CD14-positive monocyte (primary cell): ENCODE results near the gene ARF6. TPM values are rescaled to one million over a fixed set of nuclear protein-coding genes. Genes with fewer than 3 reads are reported as not detected.

Experiments used
- DNase-seq, 3 donors: peaks; one replicate each; pipeline ENCODE4 v3.0.0-alpha.2; 2011 to 2022
- H2AFZ ChIP-seq: 2 replicates; pipeline ENCODE4 v1.6.0; 2012; ENCODE audit warnings: mild to moderate bottlenecking, low read depth, low read length, inconsistent platforms; ENCODE audit not compliant: insufficient read depth, poor library complexity, severe bottlenecking
- H3K27ac ChIP-seq, 2 donors: 1 replicate in 1 of 2; 2 replicates in 1 of 2; pipeline ENCODE4 v1.5.1; 2012 to 2013; ENCODE audit warnings: low read length in 2 of 2, control low read depth in 1 of 2, inconsistent platforms in 1 of 2, low read depth in 1 of 2, mild to moderate bottlenecking in 1 of 2
- H3K27me3 ChIP-seq, 2 donors: one replicate each; pipeline versions ENCODE4 v1.6.0 to v1.6.1; 2011 to 2013; ENCODE audit warnings: low read length in 2 of 2; ENCODE audit not compliant: control insufficient read depth in 2 of 2, insufficient read depth in 2 of 2
- H3K36me3 ChIP-seq, 2 donors: replicated peaks in 1 of 2; 1 replicate in 1 of 2; 2 replicates in 1 of 2; pipeline versions ENCODE4 v1.5.1 to v1.6.1; 2012 to 2013; ENCODE audit warnings: low read length in 2 of 2, control low read depth in 1 of 2, inconsistent platforms in 1 of 2, mild to moderate bottlenecking in 1 of 2; ENCODE audit not compliant: insufficient read depth in 2 of 2, control insufficient read depth in 1 of 2
- H3K4me1 ChIP-seq, 2 donors: 1 replicate in 1 of 2; 2 replicates in 1 of 2; pipeline versions ENCODE4 v1.5.1 to v1.6.1; 2012 to 2013; ENCODE audit warnings: low read length in 2 of 2, control low read depth in 1 of 2, inconsistent platforms in 1 of 2, mild to moderate bottlenecking in 1 of 2, moderate library complexity in 1 of 2; ENCODE audit not compliant: insufficient read depth in 2 of 2, control insufficient read depth in 1 of 2
- H3K4me2 ChIP-seq: replicated peaks from 2 replicates; pipeline ENCODE3; 2012; ENCODE audit warnings: low read length, moderate library complexity, mild to moderate bottlenecking; ENCODE audit not compliant: poor library complexity, severe bottlenecking; ENCODE audit errors: extremely low read depth
- H3K4me3 ChIP-seq, 3 experiments: fragments of 200-600 bp in 1 of 3; sonication (generic) in 1 of 3; replicated peaks in 1 of 3; 1 replicate in 2 of 3; 2 replicates in 1 of 3; pipeline ENCODE4 v1.5.1; 2011 to 2013; ENCODE audit warnings: low read length in 3 of 3, mild to moderate bottlenecking in 3 of 3, control low read depth in 2 of 3, low read depth in 2 of 3, inconsistent platforms in 1 of 3, moderate library complexity in 1 of 3
- H3K79me2 ChIP-seq: 2 replicates; pipeline ENCODE4 v1.6.0; 2012; ENCODE audit warnings: mild to moderate bottlenecking, control low read depth, inconsistent platforms, low read length, moderate library complexity; ENCODE audit not compliant: insufficient read depth
- H3K9ac ChIP-seq: 2 replicates; pipeline ENCODE4 v1.6.0; 2017; ENCODE audit warnings: low read length, mild to moderate bottlenecking; ENCODE audit not compliant: insufficient read depth, poor library complexity, severe bottlenecking
- H3K9me3 ChIP-seq, 2 donors: replicated peaks in 1 of 2; 1 replicate in 1 of 2; 2 replicates in 1 of 2; pipeline versions ENCODE4 v1.5.1 to v1.6.1; 2012 to 2013; ENCODE audit warnings: low read length in 2 of 2, control low read depth in 1 of 2; ENCODE audit not compliant: control insufficient read depth in 1 of 2, insufficient read depth in 1 of 2
- H4K20me1 ChIP-seq: 2 replicates; pipeline ENCODE4 v1.6.0; 2012; ENCODE audit warnings: mild to moderate bottlenecking, low read length, control low read depth, moderate library complexity; ENCODE audit not compliant: insufficient read depth
- H3K27ac Mint-ChIP-seq, 7 donors: one replicate each; pipeline ENCODE4 v1.8.0; 2020; ENCODE audit warnings: mild to moderate bottlenecking in 7 of 7, mixed read lengths in 7 of 7, moderate library complexity in 6 of 7, inconsistent platforms in 2 of 7
- H3K27me3 Mint-ChIP-seq, 3 donors: one replicate each; pipeline ENCODE4 v1.8.0; 2021 to 2022; ENCODE audit warnings: low read depth in 3 of 3, mild to moderate bottlenecking in 3 of 3, mixed read lengths in 3 of 3, moderate library complexity in 3 of 3, inconsistent platforms in 1 of 3
- H3K36me3 Mint-ChIP-seq, 2 donors: one replicate each; pipeline ENCODE4 v1.8.0; 2020; ENCODE audit warnings: mixed read lengths in 2 of 2, inconsistent platforms in 1 of 2, mild to moderate bottlenecking in 1 of 2
- H3K4me1 Mint-ChIP-seq: one replicate; pipeline ENCODE4 v1.8.0; 2020; ENCODE audit warnings: mild to moderate bottlenecking, mixed read lengths
- H3K4me3 Mint-ChIP-seq, 2 donors: one replicate each; pipeline ENCODE4 v1.8.0; 2020; ENCODE audit warnings: mild to moderate bottlenecking in 2 of 2, mixed read lengths in 2 of 2, moderate library complexity in 1 of 2
- H3K9me3 Mint-ChIP-seq, 7 donors: one replicate each; pipeline ENCODE4 v1.8.0; 2020 to 2022; ENCODE audit warnings: mixed read lengths in 7 of 7, mild to moderate bottlenecking in 6 of 7, moderate library complexity in 6 of 7, inconsistent platforms in 2 of 7
- WGBS: methylation state at CpG from one replicate; pipeline ENCODE4 v1.1.5; 2013; ENCODE audit warnings: missing lambda C conversion rate; ENCODE audit not compliant: insufficient coverage; 5-methylcytosine and 5-hydroxymethylcytosine counted together
- intact Hi-C, 2 donors: fragments of 100-400 bp; cut with micrococcal nuclease; formaldehyde crosslinking; loops; one replicate each; pipeline versions ENCODE4 v1.15.0 to v1.15.1; 2023
- polyA plus RNA-seq, 3 donors: library from polyadenylated mRNA; depleted of rRNA in 1 of 3; unstranded in 2 of 3; stranded (reverse) in 1 of 3; fragments of 300-500 nt in 2 of 3; fragments of >200 nt in 1 of 3; fragmentation: Illumina TruSeq in 2 of 3; gene quantifications; 1 replicate in 2 of 3; 2 replicates in 1 of 3; pipeline ENCODE4 v1.2.3, GENCODE V29; 2012 to 2021
- TF ChIP-seq, protein P1 (sequence below): fragments of 200-600 bp; IDR thresholded peaks from one replicate; pipeline ENCODE4 v1.8.0; 2022; ENCODE audit warnings: antibody characterized with exemption, mild to moderate bottlenecking

ARF6 gene
- polyA plus RNA-seq, 3 donors: 76.4 to 136 (median 120) TPM

DNA sequence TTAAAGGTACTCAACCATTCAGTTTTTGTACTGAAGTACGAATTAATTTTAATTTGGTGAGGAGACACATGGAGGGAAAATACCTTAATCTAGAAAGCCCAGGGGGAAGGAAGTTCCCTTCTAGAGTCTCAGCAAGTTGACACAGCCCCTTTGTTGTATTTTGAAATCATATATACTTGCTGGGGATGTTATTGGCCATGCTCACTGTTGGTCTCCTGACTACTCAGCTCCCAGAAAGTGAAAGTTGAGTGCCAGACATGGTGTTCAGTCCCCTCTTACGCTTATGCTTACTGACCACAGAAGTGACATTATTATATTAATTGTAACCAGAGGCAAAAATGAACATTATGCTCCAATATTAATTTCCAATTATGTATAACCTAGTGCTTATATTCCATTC lies 28.1 kb downstream of the ARF6 start:
- peak overlapping the region in 1 of 3 experiments; percentile 1 for H3K4me3 ChIP-seq
- intact Hi-C loops: no loop called here
- H4K20me1 ChIP-seq: no peaks in the 10 kb centered on the region
- peaks cover 7 to 22% of the 10 kb centered on the region in 2 donors for H3K4me1 ChIP-seq
- no CpG with 5 or more reads among the region's 2 CpGs for WGBS
- H3K9me3 ChIP-seq: no peaks in the 10 kb centered on the region
- peak; percentile 55 to 62 (median 57) for DNase-seq
- H3K27me3 ChIP-seq: no peaks in the 10 kb centered on the region
- Mint-ChIP-seq H3K9me3 (peaks cover 0 to 5% (median 0%) of the 10 kb centered on the region in 7 donors), H3K4me3 (no peak overlapping the region), H3K36me3 (no peaks in the 10 kb centered on the region), H3K27ac (peak overlapping the region in 5 of 7 donors; percentile 19 to 70 (median 26)), H3K27me3 (peaks cover 0 to 2% (median 0%) of the 10 kb centered on the region in 3 donors), H3K4me1 (peaks cover 21% of the 10 kb centered on the region)
- TF ChIP-seq, protein P1, sequence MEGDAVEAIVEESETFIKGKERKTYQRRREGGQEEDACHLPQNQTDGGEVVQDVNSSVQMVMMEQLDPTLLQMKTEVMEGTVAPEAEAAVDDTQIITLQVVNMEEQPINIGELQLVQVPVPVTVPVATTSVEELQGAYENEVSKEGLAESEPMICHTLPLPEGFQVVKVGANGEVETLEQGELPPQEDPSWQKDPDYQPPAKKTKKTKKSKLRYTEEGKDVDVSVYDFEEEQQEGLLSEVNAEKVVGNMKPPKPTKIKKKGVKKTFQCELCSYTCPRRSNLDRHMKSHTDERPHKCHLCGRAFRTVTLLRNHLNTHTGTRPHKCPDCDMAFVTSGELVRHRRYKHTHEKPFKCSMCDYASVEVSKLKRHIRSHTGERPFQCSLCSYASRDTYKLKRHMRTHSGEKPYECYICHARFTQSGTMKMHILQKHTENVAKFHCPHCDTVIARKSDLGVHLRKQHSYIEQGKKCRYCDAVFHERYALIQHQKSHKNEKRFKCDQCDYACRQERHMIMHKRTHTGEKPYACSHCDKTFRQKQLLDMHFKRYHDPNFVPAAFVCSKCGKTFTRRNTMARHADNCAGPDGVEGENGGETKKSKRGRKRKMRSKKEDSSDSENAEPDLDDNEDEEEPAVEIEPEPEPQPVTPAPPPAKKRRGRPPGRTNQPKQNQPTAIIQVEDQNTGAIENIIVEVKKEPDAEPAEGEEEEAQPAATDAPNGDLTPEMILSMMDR: no peak
- no peak overlapping the region for H2AFZ ChIP-seq
- H3K27ac ChIP-seq: peak overlapping the region in 1 of 2 donors; percentile 37
- no peaks in the 10 kb centered on the region for H3K79me2 ChIP-seq
- H3K9ac ChIP-seq: no peak overlapping the region
- H3K4me2 ChIP-seq: peak overlapping the region; percentile 17
- H3K36me3 ChIP-seq: no peaks in the 10 kb centered on the region

DNA sequence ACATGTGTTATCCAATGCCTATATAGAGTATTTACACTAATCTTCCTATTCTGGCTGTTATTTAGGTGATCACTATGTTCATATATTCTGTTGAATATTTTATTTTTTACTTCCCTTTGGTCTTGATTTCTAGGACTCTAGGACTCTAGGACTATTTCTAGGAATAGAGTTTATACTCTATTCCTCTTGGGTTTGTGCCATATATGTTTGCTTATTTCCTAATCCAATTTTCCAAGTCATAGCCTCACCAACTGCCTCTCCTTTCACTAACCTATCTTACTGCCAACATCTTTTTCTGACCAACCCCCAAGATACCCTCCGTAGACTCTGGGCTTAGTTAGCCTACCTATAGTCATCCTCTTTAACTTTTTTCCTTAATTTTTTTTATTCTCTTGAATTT lies 28.5 kb downstream of the ARF6 start:
- peaks cover 0 to 6% (median 0%) of the 10 kb centered on the region in 7 donors for H3K9me3 Mint-ChIP-seq

More for the DNA sequence above, 28.5 kb downstream of the ARF6 start:
- DNase-seq: no peak
- Histone ChIP-seq H2AFZ (no peak overlapping the region), H4K20me1 (no peaks in the 10 kb centered on the region), H3K36me3 (no peaks in the 10 kb centered on the region), H3K4me2 (peak overlapping the region; percentile 17), H3K27me3 (no peaks in the 10 kb centered on the region), H3K4me1 (peaks cover 7 to 22% of the 10 kb centered on the region in 2 donors), H3K4me3 (peak overlapping the region in 1 of 3 experiments; percentile 1), H3K27ac (peak overlapping the region in 1 of 2 donors; percentile 37), H3K9me3 (no peaks in the 10 kb centered on the region), H3K9ac (no peak overlapping the region), H3K79me2 (no peaks in the 10 kb centered on the region)
- WGBS: 83% methylated on average over 1 of the region's 1 CpG
- H3K4me3 Mint-ChIP-seq: peak overlapping the region in 1 of 2 donors; percentile 40
- no peaks in the 10 kb centered on the region for H3K36me3 Mint-ChIP-seq
- H3K4me1 Mint-ChIP-seq: peaks cover 21% of the 10 kb centered on the region
- H3K27ac Mint-ChIP-seq: peak overlapping the region in 5 of 7 donors; percentile 17 to 70 (median 25)
- intact Hi-C loops: no loop called here
- H3K27me3 Mint-ChIP-seq: peaks cover 0 to 2% (median 0%) of the 10 kb centered on the region in 3 donors
- TF ChIP-seq, protein P1: no peak
